ENCODE measurements around the gene SLC16A3. TPM values are rescaled to one million over a fixed set of nuclear protein-coding genes. Genes with fewer than 3 reads are reported as not detected.

Gene SLC16A3
- total and polyA plus RNA-seq, 2 of the 8 experiments (the other 6 are each of a cell fraction or from before 2014, with no cell fraction given), result 3.8 to 8.7 TPM

DNA sequence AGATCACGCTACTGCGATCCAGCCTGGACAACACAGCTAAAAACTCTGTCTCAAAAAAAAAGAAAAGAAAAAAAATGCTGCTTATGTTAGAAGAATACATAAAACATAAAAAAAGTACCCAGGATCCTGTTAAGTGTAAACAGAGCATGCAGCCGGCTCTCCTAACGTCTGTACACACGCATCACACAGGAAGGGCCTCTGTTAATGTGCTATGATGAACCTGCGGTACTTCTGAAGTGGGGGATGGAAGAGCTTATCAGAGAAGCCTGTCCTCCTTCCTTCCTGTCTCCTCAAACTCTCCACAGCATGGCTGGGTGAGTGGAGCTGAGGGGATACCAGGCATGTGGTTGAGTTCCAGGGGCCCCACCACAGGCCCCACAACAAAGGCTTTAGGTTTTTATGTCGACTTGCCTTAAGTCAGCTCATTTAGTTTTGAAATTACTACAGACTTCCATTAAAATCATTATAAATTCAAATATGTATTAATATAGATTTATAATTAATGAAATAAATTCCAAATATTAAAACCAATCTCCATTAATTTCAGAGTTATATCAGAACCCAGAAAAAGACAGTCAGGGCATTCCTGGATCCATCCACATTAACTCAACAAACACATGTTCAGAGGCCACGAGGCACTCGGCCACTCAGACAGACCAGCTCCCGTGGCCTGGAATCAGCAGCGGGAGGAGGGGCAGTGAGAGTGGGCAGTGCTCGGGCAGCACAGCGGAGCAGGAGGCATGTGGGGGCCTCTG is 27.9 kb upstream of the SLC16A3 start (continued):
- no peak for TF ChIP-seq TAF7 (optimal IDR thresholded peaks at IDR 0.05; ENCODE audit: borderline replicate concordance, low read depth, low read length)
- TF ChIP-seq CEBPB (IDR thresholded peaks at IDR 0.05; ENCODE audit: low read depth, low read length), result no peak
- no peak for TF ChIP-seq CHD1 (IDR thresholded peaks at IDR 0.05; ENCODE audit: low read depth, low read length)
- TF ChIP-seq YY1 (IDR thresholded peaks at IDR 0.05; ENCODE audit: low read depth, low read length), result no peak
- no peak for TF ChIP-seq KDM5A (IDR thresholded peaks at IDR 0.05; ENCODE audit: low read length)

Data from H1 (cell line).